Measurements from ENCODE around the gene ZNF423.

- TF ChIP-seq EZH2 (IDR thresholded peaks at IDR 0.05; ENCODE audit: insufficient read depth, poor library complexity, severe bottlenecking) (no peak), EZH2phosphoT487 (IDR thresholded peaks at IDR 0.05; ENCODE audit: insufficient read depth, low read depth) (no peak)
These were observed 62.7 kb downstream of the ZNF423 start for GRCh38 chr16:49793244-49793643.

All from GM23248 (cell line).